ENCODE data around the gene TSPAN9. TPM values are rescaled to one million over a fixed set of nuclear protein-coding genes. Genes with fewer than 3 reads are reported as not detected.

The TSPAN9 gene
- total and polyA plus RNA-seq, 4 donors: 23.0 to 72.3 (median 33.9) TPM

DNA sequence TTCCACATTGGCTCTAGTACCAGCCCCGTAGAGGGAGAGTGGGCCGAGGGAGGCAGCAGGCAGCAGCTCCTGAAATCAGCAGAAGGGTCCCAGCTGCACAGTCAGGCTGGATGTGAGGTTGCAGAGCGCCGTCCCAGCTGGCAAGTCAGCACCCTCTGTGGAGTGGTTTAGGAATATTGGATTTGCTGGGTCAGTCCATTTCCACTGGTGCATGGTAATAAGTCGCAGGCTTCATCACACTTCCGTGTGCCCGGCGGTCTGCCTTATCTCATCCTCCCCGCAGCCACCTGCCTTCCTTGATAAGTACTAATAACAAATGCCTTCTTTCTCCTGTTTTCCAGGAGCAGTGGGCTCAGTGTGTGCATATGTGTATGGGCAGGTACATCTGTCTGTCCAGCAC, 112.9 kb downstream of the TSPAN9 start:
- Histone ChIP-seq H3K27me3 (ENCODE audit: control insufficient read depth in 3 of 3, insufficient read depth in 3 of 3, low read length in 2 of 3) (no peaks in the 10 kb centered on the region), H3K27ac (ENCODE audit: low read depth in 1 of 2, low read length in 1 of 2) (no peak overlapping the region), H3K9ac (ENCODE audit: insufficient read depth in 1 of 2, low read length in 2 of 2) (no peak overlapping the region), H3K4me1 (ENCODE audit: control insufficient read depth in 5 of 5, insufficient read depth in 5 of 5, low read length in 5 of 5) (peaks cover 4 to 28% (median 21%) of the 10 kb centered on the region in 5 donors), H3K4me3 (no peak overlapping the region), H3K9me3 (ENCODE audit: control insufficient read depth in 4 of 4, insufficient read depth in 3 of 4, low read length in 3 of 4) (no peaks in the 10 kb centered on the region), H3K36me3 (ENCODE audit: control insufficient read depth in 4 of 4, insufficient read depth in 4 of 4, low read length in 4 of 4) (no peaks in the 10 kb centered on the region)
- DNase-seq: no peak
- TF ChIP-seq, protein P1, sequence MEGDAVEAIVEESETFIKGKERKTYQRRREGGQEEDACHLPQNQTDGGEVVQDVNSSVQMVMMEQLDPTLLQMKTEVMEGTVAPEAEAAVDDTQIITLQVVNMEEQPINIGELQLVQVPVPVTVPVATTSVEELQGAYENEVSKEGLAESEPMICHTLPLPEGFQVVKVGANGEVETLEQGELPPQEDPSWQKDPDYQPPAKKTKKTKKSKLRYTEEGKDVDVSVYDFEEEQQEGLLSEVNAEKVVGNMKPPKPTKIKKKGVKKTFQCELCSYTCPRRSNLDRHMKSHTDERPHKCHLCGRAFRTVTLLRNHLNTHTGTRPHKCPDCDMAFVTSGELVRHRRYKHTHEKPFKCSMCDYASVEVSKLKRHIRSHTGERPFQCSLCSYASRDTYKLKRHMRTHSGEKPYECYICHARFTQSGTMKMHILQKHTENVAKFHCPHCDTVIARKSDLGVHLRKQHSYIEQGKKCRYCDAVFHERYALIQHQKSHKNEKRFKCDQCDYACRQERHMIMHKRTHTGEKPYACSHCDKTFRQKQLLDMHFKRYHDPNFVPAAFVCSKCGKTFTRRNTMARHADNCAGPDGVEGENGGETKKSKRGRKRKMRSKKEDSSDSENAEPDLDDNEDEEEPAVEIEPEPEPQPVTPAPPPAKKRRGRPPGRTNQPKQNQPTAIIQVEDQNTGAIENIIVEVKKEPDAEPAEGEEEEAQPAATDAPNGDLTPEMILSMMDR (IDR thresholded peaks at IDR 0.05; ENCODE audit: control extremely low read depth, extremely low read depth): no peak
- no peak for ATAC-seq (ENCODE audit: insufficient read depth, low FRiP score)
- 24 to 41% methylated on average over 9 of the region's 9 CpGs for whole genome bisulfite sequencing, 2 donors

DNA sequence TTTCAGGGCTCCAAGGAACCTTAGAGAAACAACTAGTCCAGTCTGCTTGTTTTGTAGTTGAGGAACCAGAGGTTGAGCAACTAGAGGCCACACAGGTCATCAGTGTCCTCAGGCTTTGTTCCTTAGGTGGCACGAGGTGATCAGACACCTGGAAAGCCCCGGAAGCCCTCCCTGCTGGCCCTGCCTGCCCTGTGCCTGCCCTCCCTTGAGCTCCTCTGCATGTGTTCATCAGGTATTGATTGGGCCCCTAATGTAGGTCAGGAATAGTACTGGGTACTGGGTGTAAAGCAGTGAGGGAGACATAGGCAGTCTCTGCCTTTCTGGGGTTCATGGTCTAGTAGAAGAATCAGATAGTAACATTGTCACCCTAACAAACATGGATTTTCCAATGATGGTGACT, 114.3 kb downstream of the TSPAN9 start:
- Histone ChIP-seq H3K4me3 (no peak overlapping the region), H3K36me3 (ENCODE audit: control insufficient read depth in 4 of 4, insufficient read depth in 4 of 4, low read length in 4 of 4) (no peaks in the 10 kb centered on the region), H3K4me1 (ENCODE audit: control insufficient read depth in 5 of 5, insufficient read depth in 5 of 5, low read length in 5 of 5) (peaks cover 2 to 23% (median 8%) of the 10 kb centered on the region in 5 donors), H3K9me3 (ENCODE audit: control insufficient read depth in 4 of 4, insufficient read depth in 3 of 4, low read length in 3 of 4) (no peaks in the 10 kb centered on the region), H3K27ac (ENCODE audit: low read depth in 1 of 2, low read length in 1 of 2) (no peak overlapping the region), H3K9ac (ENCODE audit: insufficient read depth in 1 of 2, low read length in 2 of 2) (no peak overlapping the region), H3K27me3 (ENCODE audit: control insufficient read depth in 3 of 3, insufficient read depth in 3 of 3, low read length in 2 of 3) (no peaks in the 10 kb centered on the region)
- TF ChIP-seq, protein P1 (IDR thresholded peaks at IDR 0.05; ENCODE audit: control extremely low read depth, extremely low read depth): no peak
- 88 to 91% methylated on average over 2 of the region's 2 CpGs for WGBS, 2 donors
- ATAC-seq (ENCODE audit: insufficient read depth, low FRiP score) (no peak), DNase-seq (no peak)

DNA sequence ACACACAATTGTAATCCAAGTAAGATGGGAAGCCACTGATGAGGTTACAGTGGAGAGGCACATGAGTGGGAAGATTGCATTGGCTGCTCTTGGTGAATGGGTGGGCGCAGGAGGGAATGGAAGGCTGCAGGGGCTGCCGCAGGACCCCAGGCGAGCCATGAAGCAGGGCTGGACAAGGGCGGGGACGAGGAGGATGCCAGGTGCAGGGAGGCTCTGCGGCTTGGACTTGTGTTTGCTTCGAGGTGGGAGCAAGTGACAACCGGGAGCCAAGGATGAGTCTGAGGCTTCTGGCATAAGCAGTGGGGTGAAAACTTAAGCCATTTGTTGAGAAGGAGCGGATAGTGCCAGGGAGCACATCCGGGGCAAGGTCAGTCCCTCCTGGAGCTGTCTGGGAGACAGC, 115.0 kb downstream of the TSPAN9 start:
- Histone ChIP-seq H3K27ac (ENCODE audit: low read depth in 1 of 2, low read length in 1 of 2) (no peak overlapping the region), H3K4me1 (ENCODE audit: control insufficient read depth in 5 of 5, insufficient read depth in 5 of 5, low read length in 5 of 5) (peaks cover 0 to 18% (median under 1%) of the 10 kb centered on the region in 5 donors), H3K9me3 (ENCODE audit: control insufficient read depth in 4 of 4, insufficient read depth in 3 of 4, low read length in 3 of 4) (no peaks in the 10 kb centered on the region), H3K27me3 (ENCODE audit: control insufficient read depth in 3 of 3, insufficient read depth in 3 of 3, low read length in 2 of 3) (no peaks in the 10 kb centered on the region), H3K9ac (ENCODE audit: insufficient read depth in 1 of 2, low read length in 2 of 2) (no peak overlapping the region), H3K4me3 (no peak overlapping the region), H3K36me3 (ENCODE audit: control insufficient read depth in 4 of 4, insufficient read depth in 4 of 4, low read length in 4 of 4) (peaks cover 0 to under 1% (median 0%) of the 10 kb centered on the region in 4 donors)
- DNase-seq (no peak), ATAC-seq (ENCODE audit: insufficient read depth, low FRiP score) (no peak)
- TF ChIP-seq, protein P1 (IDR thresholded peaks at IDR 0.05; ENCODE audit: control extremely low read depth, extremely low read depth): no peak
- 96% methylated on average over 10 of the region's 10 CpGs for WGBS, 2 donors

DNA sequence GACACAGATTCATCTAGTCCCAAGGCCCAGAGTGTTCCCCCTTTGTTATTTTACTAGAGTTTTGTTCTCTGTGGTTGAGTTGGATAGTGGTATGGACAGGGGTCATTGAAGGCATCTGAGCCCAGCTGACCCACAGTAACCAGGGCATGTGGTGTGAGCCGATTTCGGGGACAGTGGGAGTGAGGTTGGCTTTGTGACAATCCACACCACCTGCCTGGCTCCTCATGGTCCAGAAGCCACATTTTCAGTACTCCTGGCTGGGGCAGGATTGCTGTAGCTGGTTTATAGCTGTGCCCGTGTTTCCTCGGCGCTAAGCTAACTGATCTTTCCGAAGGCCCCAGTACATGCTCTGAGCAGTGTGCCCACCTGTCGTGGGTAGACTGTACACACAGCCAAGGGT, 116.0 kb downstream of the TSPAN9 start:
- Histone ChIP-seq H3K36me3 (ENCODE audit: control insufficient read depth in 4 of 4, insufficient read depth in 4 of 4, low read length in 4 of 4) (peaks cover 0 to 2% (median 0%) of the 10 kb centered on the region in 4 donors), H3K4me3 (no peak overlapping the region), H3K4me1 (ENCODE audit: control insufficient read depth in 5 of 5, insufficient read depth in 5 of 5, low read length in 5 of 5) (peaks cover 0 to 14% (median 0%) of the 10 kb centered on the region in 5 donors), H3K27me3 (ENCODE audit: control insufficient read depth in 3 of 3, insufficient read depth in 3 of 3, low read length in 2 of 3) (no peaks in the 10 kb centered on the region), H3K27ac (ENCODE audit: low read depth in 1 of 2, low read length in 1 of 2) (no peak overlapping the region), H3K9ac (ENCODE audit: insufficient read depth in 1 of 2, low read length in 2 of 2) (no peak overlapping the region), H3K9me3 (ENCODE audit: control insufficient read depth in 4 of 4, insufficient read depth in 3 of 4, low read length in 3 of 4) (no peaks in the 10 kb centered on the region)
- DNase-seq: no peak
- 93 to 96% methylated on average over 7 of the region's 7 CpGs for WGBS, 2 donors
- TF ChIP-seq, protein P1 (IDR thresholded peaks at IDR 0.05; ENCODE audit: control extremely low read depth, extremely low read depth): no peak
- no peak for ATAC-seq (ENCODE audit: insufficient read depth, low FRiP score)
